Measurements from ENCODE around the gene ARMH1. TPM values are rescaled to one million over a fixed set of nuclear protein-coding genes. Genes with fewer than 3 reads are reported as not detected.
"Not testable (repeated sequence)": the region's sequence is repeated elsewhere in the genome, so short reads cannot be mapped to it uniquely, and the experiment has no call there.

Gene ARMH1
- total and polyA plus RNA-seq, 7 experiments from 2014 or later = 32.8 to 205 (median 71.8) TPM

DNA sequence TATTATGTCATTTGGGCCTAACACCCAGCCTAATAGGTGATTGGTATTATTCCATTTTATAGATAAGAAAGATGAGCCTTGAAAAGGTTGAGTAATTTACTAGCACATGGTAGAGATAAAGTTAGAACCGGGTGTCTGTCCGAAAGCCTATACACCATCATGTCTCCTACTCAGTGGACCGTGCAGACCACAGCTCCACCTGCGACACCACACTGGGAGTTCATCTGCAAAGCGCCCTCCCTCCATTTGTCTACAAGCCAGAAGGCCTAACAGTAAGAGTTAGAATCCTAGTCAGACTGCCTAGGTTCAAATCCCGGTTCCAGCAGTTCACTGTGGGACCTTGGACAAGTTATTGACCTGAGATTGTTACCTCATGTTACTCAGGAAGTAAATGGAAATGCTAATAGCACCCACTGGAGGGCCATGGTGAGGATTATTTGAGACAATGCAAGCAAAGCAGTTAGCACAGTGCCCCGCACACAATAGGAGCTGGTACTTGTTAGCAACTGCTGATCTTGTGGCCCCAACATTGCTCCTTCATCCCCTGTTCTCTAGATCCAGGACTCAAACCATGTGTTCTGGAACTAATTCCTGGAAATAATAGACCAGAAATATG, 20.5 kb downstream of the ARMH1 start:
- Mint-ChIP-seq H3K4me3 (no peak overlapping the region), H3K4me1 (peaks cover 13 to 26% (median 20%) of the 10 kb centered on the region in 7 donors)
- CTCF ChIA-PET = interaction anchor here (0.7 kb wide), 1 partner anchor 12 kb away, joined by 3 read pairs; no protein-coding TSS in a partner anchor

DNA sequence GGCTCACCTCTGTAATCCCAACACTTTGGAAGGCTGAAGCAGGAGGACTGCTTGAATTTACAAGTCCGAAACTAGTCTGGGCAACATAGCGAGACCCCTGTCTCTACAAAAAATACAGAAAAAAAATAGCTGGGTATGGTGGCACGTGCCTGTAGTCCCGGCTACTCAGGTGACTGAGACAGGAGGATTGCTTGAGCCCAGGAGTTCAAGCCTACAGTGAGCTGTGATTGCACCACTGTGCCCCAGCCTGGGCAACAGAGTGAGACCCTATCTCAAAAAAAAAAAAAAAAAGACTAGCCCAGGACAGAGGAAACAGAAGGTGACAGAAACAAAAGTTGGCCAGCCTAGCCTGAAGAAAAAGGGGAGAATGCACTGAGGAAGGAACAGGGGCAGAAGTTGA, 21.2 kb downstream of the ARMH1 start:
- no peak overlapping the region for H3K27ac ChIP-seq (ENCODE audit: low read depth, low read length)
- ChIA-PET CTCF (interaction anchor here (0.7 to 1.5 kb wide), 3 partner anchors 11 to 22 kb away, joined by 3 to 5 read pairs (median 3); partner anchors contain the start of genes ARMH1 and TMEM53), POLR2A (interaction anchor here (1.3 to 3.0 kb wide), 4 partner anchors 11 to 64 kb away, joined by 3 to 15 read pairs (median 12); partner anchors contain the start of genes ARMH1 and TMEM53)
- peaks cover 0 to 4% (median 0%) of the 10 kb centered on the region in 5 donors for H3K36me3 Mint-ChIP-seq
- no peaks in the 10 kb centered on the region for H3K9me3 ChIP-seq (ENCODE audit: control insufficient read depth in 2 of 3, low read length in 3 of 3)
- H3K4me3 Mint-ChIP-seq = peak overlapping the region in 1 of 10 donors; percentile 12
- no peak for DNase-seq
- no peaks in the 10 kb centered on the region for H3K36me3 ChIP-seq (ENCODE audit: control insufficient read depth in 2 of 3, insufficient read depth in 3 of 3, low read length in 3 of 3)
- H3K9me3 Mint-ChIP-seq = no peaks in the 10 kb centered on the region
- H3K4me1 Mint-ChIP-seq = peaks cover 13 to 26% (median 20%) of the 10 kb centered on the region in 7 donors
- H3K27me3 Mint-ChIP-seq = peaks cover 0 to 5% (median 0%) of the 10 kb centered on the region in 5 donors
- intact Hi-C loops (cut with micrococcal nuclease) = loop anchor here in 1 of 2 donors (1.0 kb wide), 1 partner anchor 21 kb away; the partner anchor contains the start of genes ARMH1 and TMEM53
- no peak overlapping the region for H3K4me3 ChIP-seq (ENCODE audit: low read length)
- no peaks in the 10 kb centered on the region for H3K27me3 ChIP-seq (ENCODE audit: control insufficient read depth in 2 of 2, insufficient read depth in 2 of 2, low read length in 2 of 2)
- H3K27ac Mint-ChIP-seq = peak overlapping the region in 6 of 9 donors; percentile 39 to 92 (median 76)
- H3K4me1 ChIP-seq (ENCODE audit: control insufficient read depth in 2 of 2, insufficient read depth in 2 of 2, low read length in 2 of 2) = peaks cover 6 to 15% of the 10 kb centered on the region in 2 donors
- ATAC-seq = no peak

More for the DNA sequence above, 20.5 kb downstream of the ARMH1 start:
- ATAC-seq (no peak), DNase-seq (no peak)
- intact Hi-C loops (cut with micrococcal nuclease) = no loop called here
- peaks cover 6 to 15% of the 10 kb centered on the region in 2 donors for H3K4me1 ChIP-seq (ENCODE audit: control insufficient read depth in 2 of 2, insufficient read depth in 2 of 2, low read length in 2 of 2)
- no peak overlapping the region for H3K27ac ChIP-seq (ENCODE audit: low read depth, low read length)
- peak overlapping the region in 4 of 9 donors; percentile 17 to 83 (median 66) for H3K27ac Mint-ChIP-seq
- POLR2A ChIA-PET = no interaction called here
- H3K9me3 Mint-ChIP-seq = no peaks in the 10 kb centered on the region
- peaks cover 0 to 5% (median 0%) of the 10 kb centered on the region in 5 donors for H3K27me3 Mint-ChIP-seq
- peaks cover 0 to 4% (median 0%) of the 10 kb centered on the region in 5 donors for H3K36me3 Mint-ChIP-seq
- H3K36me3 ChIP-seq (ENCODE audit: control insufficient read depth in 2 of 3, insufficient read depth in 3 of 3, low read length in 3 of 3) = no peaks in the 10 kb centered on the region
- H3K9me3 ChIP-seq (ENCODE audit: control insufficient read depth in 2 of 3, low read length in 3 of 3) = no peaks in the 10 kb centered on the region
- H3K27me3 ChIP-seq (ENCODE audit: control insufficient read depth in 2 of 2, insufficient read depth in 2 of 2, low read length in 2 of 2) = no peaks in the 10 kb centered on the region
- no peak overlapping the region for H3K4me3 ChIP-seq (ENCODE audit: low read length)

DNA sequence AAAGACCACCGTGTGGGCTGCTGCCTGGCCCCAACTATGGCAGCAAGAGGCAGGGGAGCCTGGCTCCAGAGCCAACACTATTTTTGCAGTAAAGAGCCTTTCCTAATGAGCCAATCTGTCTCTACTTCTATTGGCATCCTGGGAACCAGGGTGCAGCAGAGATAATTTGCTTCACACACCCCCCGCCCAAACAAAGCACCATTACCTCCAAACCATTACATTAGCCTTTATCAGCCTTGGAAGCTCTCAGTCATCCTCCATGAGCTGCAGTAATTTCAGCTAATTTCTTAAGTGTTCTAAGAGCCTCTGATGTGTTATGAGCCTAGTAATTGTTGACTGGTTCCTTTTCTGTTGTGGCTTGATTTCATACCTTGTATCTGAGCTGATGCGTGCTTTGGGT, 21.6 kb downstream of the ARMH1 start:
- Histone ChIP-seq H3K4me3 (ENCODE audit: low read length) (no peak overlapping the region), H3K36me3 (ENCODE audit: control insufficient read depth in 2 of 3, insufficient read depth in 3 of 3, low read length in 3 of 3) (no peaks in the 10 kb centered on the region), H3K9me3 (ENCODE audit: control insufficient read depth in 2 of 3, low read length in 3 of 3) (no peaks in the 10 kb centered on the region), H3K4me1 (ENCODE audit: control insufficient read depth in 2 of 2, insufficient read depth in 2 of 2, low read length in 2 of 2) (peaks cover 6 to 15% of the 10 kb centered on the region in 2 donors), H3K27ac (ENCODE audit: low read depth, low read length) (no peak overlapping the region), H3K27me3 (ENCODE audit: control insufficient read depth in 2 of 2, insufficient read depth in 2 of 2, low read length in 2 of 2) (no peaks in the 10 kb centered on the region)
- no peak for ATAC-seq
- no peak for DNase-seq
- H3K27ac Mint-ChIP-seq = peak overlapping the region; percentile 69 to 93 (median 84)
- ChIA-PET POLR2A (interaction anchor here (0.7 to 3.0 kb wide), 9 partner anchors 10 to 804 kb away, joined by 3 to 15 read pairs (median 5); partner anchors contain the start of genes ARMH1, CCDC163, HECTD3 and MMACHC), CTCF (interaction anchor here (0.6 to 1.7 kb wide), 11 partner anchors 10 to 604 kb away, joined by 3 to 8 read pairs (median 3); partner anchors contain the start of genes ARMH1, RNU5D-1 and TMEM53)
- H3K9me3 Mint-ChIP-seq = no peaks in the 10 kb centered on the region
- peak overlapping the region in 2 of 10 donors; percentile 12 to 70 for H3K4me3 Mint-ChIP-seq
- H3K36me3 Mint-ChIP-seq = peaks cover 0 to 4% (median 0%) of the 10 kb centered on the region in 5 donors
- peaks cover 13 to 26% (median 20%) of the 10 kb centered on the region in 7 donors for H3K4me1 Mint-ChIP-seq
- intact Hi-C loops (cut with micrococcal nuclease) = loop anchor here in 1 of 2 donors (1.0 kb wide), 1 partner anchor 22 kb away; the partner anchor contains the start of genes ARMH1 and TMEM53
- H3K27me3 Mint-ChIP-seq = peaks cover 0 to 5% (median 0%) of the 10 kb centered on the region in 5 donors

DNA sequence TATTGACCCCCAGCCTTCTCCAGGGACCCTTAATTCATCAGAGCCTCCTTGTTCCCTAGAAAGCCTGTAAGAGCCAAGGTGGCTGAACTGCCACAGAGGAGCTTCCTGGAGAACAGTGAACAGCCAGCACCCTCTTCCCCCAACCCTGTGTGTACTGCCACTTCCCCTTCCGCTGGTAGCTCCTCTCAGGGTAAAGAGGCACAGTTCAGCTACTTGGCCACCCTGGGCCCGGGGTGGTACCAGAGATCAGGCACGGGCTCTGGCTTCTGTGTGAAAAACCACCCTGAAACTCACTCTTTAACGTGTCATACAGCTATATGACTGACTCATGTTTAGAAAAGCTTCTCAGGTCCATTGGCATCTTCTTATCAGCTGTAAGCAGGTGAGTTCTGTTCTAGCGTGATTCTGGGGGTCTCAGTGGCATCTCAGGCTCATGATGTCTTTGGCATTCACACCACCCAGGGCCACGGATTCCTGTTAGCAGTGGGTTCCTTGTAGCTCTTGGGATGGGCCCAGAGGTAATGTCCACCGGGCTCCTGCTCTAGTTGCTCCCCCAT, 22.4 kb downstream of the ARMH1 start:
- H3K4me3 Mint-ChIP-seq = peak overlapping the region; percentile 42 to 71 (median 62)
- no peaks in the 10 kb centered on the region for H3K27me3 Mint-ChIP-seq
- ChIA-PET CTCF (interaction anchor here (0.6 to 1.7 kb wide), 11 partner anchors 10 to 604 kb away, joined by 3 to 8 read pairs (median 3); partner anchors contain the start of genes ARMH1, RNU5D-1 and TMEM53), POLR2A (interaction anchor here (0.5 to 3.0 kb wide), 16 partner anchors 8 to 860 kb away, joined by 3 to 15 read pairs (median 4); partner anchors contain the start of genes ARMH1, CCDC163, HECTD3 and MMACHC)
- no peaks in the 10 kb centered on the region for H3K27me3 ChIP-seq (ENCODE audit: control insufficient read depth in 2 of 2, insufficient read depth in 2 of 2, low read length in 2 of 2)
- no peaks in the 10 kb centered on the region for H3K9me3 Mint-ChIP-seq
- H3K27ac Mint-ChIP-seq = peak overlapping the region; percentile 69 to 93 (median 84)
- H3K4me1 ChIP-seq (ENCODE audit: control insufficient read depth in 2 of 2, insufficient read depth in 2 of 2, low read length in 2 of 2) = peaks cover 6 to 15% of the 10 kb centered on the region in 2 donors
- DNase-seq (peak in 8 of 9 donors; percentile 20 to 58 (median 47)), ATAC-seq (peak; percentile 92)
- no peaks in the 10 kb centered on the region for H3K36me3 ChIP-seq (ENCODE audit: control insufficient read depth in 2 of 3, insufficient read depth in 3 of 3, low read length in 3 of 3)
- H3K9me3 ChIP-seq (ENCODE audit: control insufficient read depth in 2 of 3, low read length in 3 of 3) = no peaks in the 10 kb centered on the region
- no peak overlapping the region for H3K4me3 ChIP-seq (ENCODE audit: low read length)
- H3K4me1 Mint-ChIP-seq = peaks cover 13 to 26% (median 17%) of the 10 kb centered on the region in 7 donors
- no peaks in the 10 kb centered on the region for H3K36me3 Mint-ChIP-seq
- intact Hi-C loops (cut with micrococcal nuclease) = loop anchor here in 1 of 2 donors (1.0 kb wide), 1 partner anchor 23 kb away; the partner anchor contains the start of genes ARMH1 and TMEM53
- peak overlapping the region; percentile 71 for H3K27ac ChIP-seq (ENCODE audit: low read depth, low read length)

DNA sequence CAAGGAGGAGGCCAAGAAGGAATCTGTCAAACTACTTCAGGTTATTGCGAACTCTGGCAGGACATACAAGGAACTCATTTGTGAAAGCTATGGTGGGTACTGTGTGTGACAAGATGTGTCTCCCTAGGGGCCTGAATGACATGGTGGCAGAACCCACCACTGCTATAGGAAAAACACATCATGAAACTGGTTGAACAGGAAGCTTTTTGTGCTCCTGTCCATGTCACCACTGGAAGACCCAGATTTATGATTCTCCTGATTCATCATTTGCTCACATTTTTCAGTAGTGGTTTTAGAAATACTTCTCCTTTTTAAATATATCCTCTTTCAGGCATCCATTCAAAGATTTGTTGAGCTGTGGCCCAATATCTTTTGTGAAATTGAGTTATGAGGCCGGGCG, 23.6 kb downstream of the ARMH1 start:
- Mint-ChIP-seq H3K27me3 (no peaks in the 10 kb centered on the region), H3K27ac (peak overlapping the region in 1 of 9 donors; percentile 81), H3K4me1 (peaks cover 15 to 26% (median 17%) of the 10 kb centered on the region in 7 donors), H3K36me3 (peaks cover 0 to 3% (median 0%) of the 10 kb centered on the region in 5 donors), H3K4me3 (no peak overlapping the region), H3K9me3 (no peaks in the 10 kb centered on the region)
- Histone ChIP-seq H3K4me3 (ENCODE audit: low read length) (no peak overlapping the region), H3K4me1 (ENCODE audit: control insufficient read depth in 2 of 2, insufficient read depth in 2 of 2, low read length in 2 of 2) (peaks cover 6 to 15% of the 10 kb centered on the region in 2 donors), H3K9me3 (ENCODE audit: control insufficient read depth in 2 of 3, low read length in 3 of 3) (no peaks in the 10 kb centered on the region), H3K36me3 (ENCODE audit: control insufficient read depth in 2 of 3, insufficient read depth in 3 of 3, low read length in 3 of 3) (no peaks in the 10 kb centered on the region), H3K27me3 (ENCODE audit: control insufficient read depth in 2 of 2, insufficient read depth in 2 of 2, low read length in 2 of 2) (no peaks in the 10 kb centered on the region), H3K27ac (ENCODE audit: low read depth, low read length) (no peak overlapping the region)
- intact Hi-C loops (cut with micrococcal nuclease) = no loop called here
- ChIA-PET CTCF (interaction anchor here (0.6 kb wide), 1 partner anchor 1596 kb away, joined by 4 read pairs; no protein-coding TSS in a partner anchor), POLR2A (interaction anchor here (0.9 to 3.0 kb wide), 3 partner anchors 10 to 24 kb away, joined by 3 to 15 read pairs (median 15); partner anchors contain the start of genes ARMH1 and TMEM53)
- ATAC-seq = peak; percentile 30
- no peak for DNase-seq

DNA sequence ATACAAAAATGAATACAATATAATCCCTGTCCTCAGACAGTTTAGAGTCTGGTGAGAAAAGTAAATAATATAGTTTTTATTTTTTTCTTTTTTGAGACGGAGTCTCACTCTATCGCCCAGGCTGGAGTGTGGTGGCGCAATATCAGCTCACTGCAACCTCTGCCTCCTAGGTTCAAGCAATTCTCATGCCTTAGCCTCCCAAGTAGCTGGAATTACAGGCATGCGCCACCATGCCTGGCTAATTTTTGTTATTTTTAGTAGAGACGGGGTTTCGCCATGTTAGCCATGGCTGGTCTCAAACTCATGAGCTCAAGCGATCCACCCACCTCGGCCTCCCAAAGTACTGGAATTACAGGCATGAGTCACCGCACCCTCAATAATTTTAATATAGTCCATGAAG, 24.9 kb downstream of the ARMH1 start:
- H3K27me3 ChIP-seq (ENCODE audit: control insufficient read depth in 2 of 2, insufficient read depth in 2 of 2, low read length in 2 of 2); H3K4me3 Mint-ChIP-seq; H3K27me3 Mint-ChIP-seq; POLR2A ChIA-PET; H3K9me3 ChIP-seq (ENCODE audit: control insufficient read depth in 2 of 3, low read length in 3 of 3); H3K9me3 Mint-ChIP-seq; H3K36me3 ChIP-seq (ENCODE audit: control insufficient read depth in 2 of 3, insufficient read depth in 3 of 3, low read length in 3 of 3); ATAC-seq; DNase-seq; H3K27ac ChIP-seq (ENCODE audit: low read depth, low read length); CTCF ChIA-PET; H3K36me3 Mint-ChIP-seq; H3K27ac Mint-ChIP-seq; intact Hi-C loops (cut with micrococcal nuclease); H3K4me3 ChIP-seq (ENCODE audit: low read length): not testable (repeated sequence)
- peaks cover 6 to 15% of the 10 kb centered on the region in 2 donors for H3K4me1 ChIP-seq (ENCODE audit: control insufficient read depth in 2 of 2, insufficient read depth in 2 of 2, low read length in 2 of 2)
- H3K4me1 Mint-ChIP-seq = peaks cover 13 to 26% (median 17%) of the 10 kb centered on the region in 7 donors

Measured in naive thymus-derived CD4-positive, alpha-beta T cell (primary cell).